ENCODE results near the gene NOSTRIN.

The NOSTRIN gene

DNA sequence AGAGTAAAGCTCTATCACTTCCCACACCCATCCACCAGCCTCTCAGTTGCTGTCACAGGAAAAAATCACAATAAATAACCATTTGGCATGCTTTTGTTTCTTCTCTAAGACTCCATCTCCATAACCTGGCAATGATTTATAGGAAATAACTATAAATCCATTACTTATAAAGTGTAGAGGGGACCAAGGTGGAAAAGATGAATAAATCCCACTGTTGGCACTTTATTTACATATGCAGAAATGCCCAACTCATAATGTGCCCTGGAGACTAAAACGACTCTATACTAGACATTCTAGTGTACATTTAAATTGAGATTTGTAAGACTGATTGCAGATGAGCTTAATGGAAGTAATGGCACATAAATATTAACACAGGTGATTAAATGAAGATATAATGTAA lies 7.5 kb upstream of the NOSTRIN start:
- Histone ChIP-seq H3K9me3 (ENCODE audit: insufficient read depth, low read depth, low read length) (no peaks in the 10 kb centered on the region), H3K4me3 (ENCODE audit: low read length, poor library complexity, severe bottlenecking) (no peak overlapping the region), H3F3A (ENCODE audit: low read depth) (no peaks in the 10 kb centered on the region), H4K20me1 (ENCODE audit: insufficient read depth, low read length, poor library complexity, severe bottlenecking) (no peaks in the 10 kb centered on the region), H3K9ac (ENCODE audit: low read depth, low read length, poor library complexity, severe bottlenecking) (no peak overlapping the region), H2AFZ (ENCODE audit: low read length) (no peak overlapping the region), H3K36me3 (ENCODE audit: insufficient read depth, low read length) (no peaks in the 10 kb centered on the region), H3K9me2 (replicated peaks; ENCODE audit: low read depth, low read length) (no peaks in the 10 kb centered on the region), H3K27me3 (ENCODE audit: insufficient read depth, low read length, poor library complexity, severe bottlenecking) (no peaks in the 10 kb centered on the region), H3K4me2 (ENCODE audit: low read depth, low read length, poor library complexity, severe bottlenecking) (no peak overlapping the region), H3K79me2 (ENCODE audit: insufficient read depth, low read length) (no peaks in the 10 kb centered on the region), H3K4me1 (ENCODE audit: insufficient read depth, low read length, poor library complexity, severe bottlenecking) (no peaks in the 10 kb centered on the region)
- TF ChIP-seq EZH2phosphoT487 (IDR thresholded peaks at IDR 0.05; ENCODE audit: borderline replicate concordance) (no peak), CTCF (conservative IDR thresholded peaks at IDR 0.05; ENCODE audit: low read length) (no peak)

- Histone ChIP-seq H3F3A (ENCODE audit: low read depth) (no peaks in the 10 kb centered on the region), H3K36me3 (ENCODE audit: insufficient read depth, low read length) (no peaks in the 10 kb centered on the region), H3K79me2 (ENCODE audit: insufficient read depth, low read length) (no peaks in the 10 kb centered on the region), H3K4me1 (ENCODE audit: insufficient read depth, low read length, poor library complexity, severe bottlenecking) (no peaks in the 10 kb centered on the region), H2AFZ (ENCODE audit: low read length) (no peak overlapping the region), H3K9me3 (ENCODE audit: insufficient read depth, low read depth, low read length) (no peaks in the 10 kb centered on the region), H3K9me2 (replicated peaks; ENCODE audit: low read depth, low read length) (no peaks in the 10 kb centered on the region), H3K9ac (ENCODE audit: low read depth, low read length, poor library complexity, severe bottlenecking) (no peak overlapping the region), H4K20me1 (ENCODE audit: insufficient read depth, low read length, poor library complexity, severe bottlenecking) (no peaks in the 10 kb centered on the region), H3K4me3 (ENCODE audit: low read length, poor library complexity, severe bottlenecking) (no peak overlapping the region), H3K27me3 (ENCODE audit: insufficient read depth, low read length, poor library complexity, severe bottlenecking) (no peaks in the 10 kb centered on the region), H3K4me2 (ENCODE audit: low read depth, low read length, poor library complexity, severe bottlenecking) (no peak overlapping the region)
- TF ChIP-seq CTCF (conservative IDR thresholded peaks at IDR 0.05; ENCODE audit: low read length) = no peak
Measured at GRCh38 chr2:168796090-168796577, 6.3 kb upstream of the NOSTRIN start.

GRCh38 chr2:168796583-168797285 lies 5.7 kb upstream of the NOSTRIN start:
- H3K4me2 ChIP-seq (ENCODE audit: low read depth, low read length, poor library complexity, severe bottlenecking) = no peak overlapping the region
- H3K4me3 ChIP-seq (ENCODE audit: low read length, poor library complexity, severe bottlenecking) = no peak overlapping the region
- no peaks in the 10 kb centered on the region for H3K27me3 ChIP-seq (ENCODE audit: insufficient read depth, low read length, poor library complexity, severe bottlenecking)
- H2AFZ ChIP-seq (ENCODE audit: low read length) = no peak overlapping the region
- TF ChIP-seq EZH2phosphoT487 (IDR thresholded peaks at IDR 0.05; ENCODE audit: borderline replicate concordance) (no peak), CTCF (conservative IDR thresholded peaks at IDR 0.05; ENCODE audit: low read length) (no peak)
- no peaks in the 10 kb centered on the region for H3K4me1 ChIP-seq (ENCODE audit: insufficient read depth, low read length, poor library complexity, severe bottlenecking)
- no peaks in the 10 kb centered on the region for H3K9me3 ChIP-seq (ENCODE audit: insufficient read depth, low read depth, low read length)
- H3K9me2 ChIP-seq (replicated peaks; ENCODE audit: low read depth, low read length) = no peaks in the 10 kb centered on the region
- H3K79me2 ChIP-seq (ENCODE audit: insufficient read depth, low read length) = no peaks in the 10 kb centered on the region
- H3F3A ChIP-seq (ENCODE audit: low read depth) = no peaks in the 10 kb centered on the region
- H3K36me3 ChIP-seq (ENCODE audit: insufficient read depth, low read length) = no peaks in the 10 kb centered on the region
- H4K20me1 ChIP-seq (ENCODE audit: insufficient read depth, low read length, poor library complexity, severe bottlenecking) = no peaks in the 10 kb centered on the region
- no peak overlapping the region for H3K9ac ChIP-seq (ENCODE audit: low read depth, low read length, poor library complexity, severe bottlenecking)
